ENCODE results near the gene CTU1. TPM values are rescaled to one million over a fixed set of nuclear protein-coding genes. Genes with fewer than 3 reads are reported as not detected.

The CTU1 gene
- total and polyA plus RNA-seq, 10 of the 15 experiments (the other 5 are each of a cell fraction or from before 2014, with no cell fraction given), result 0.02 to 10.5 (median 3.0) TPM; not detected in 1

DNA sequence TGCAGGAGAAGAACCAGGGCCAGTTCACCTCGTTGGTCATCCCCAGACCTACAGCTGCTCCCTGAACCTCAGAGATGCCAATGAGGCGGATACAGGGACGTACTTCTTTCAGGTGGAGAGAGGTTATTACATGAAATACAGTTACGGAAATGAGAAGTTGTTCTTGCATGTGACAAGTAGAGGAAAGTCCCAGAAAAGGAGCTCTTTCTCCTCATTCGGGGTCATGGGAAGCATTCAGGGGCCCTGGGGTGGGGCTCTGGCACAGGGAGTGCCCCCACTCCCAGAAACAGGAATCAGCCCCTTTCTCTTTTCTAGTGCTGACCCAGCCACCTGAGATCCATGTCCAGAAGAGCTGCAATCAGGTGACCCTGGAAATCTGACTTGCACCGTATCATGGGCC is 12.0 kb upstream of the CTU1 start (continued):
- TF ChIP-seq EP300 (IDR thresholded peaks at IDR 0.05; ENCODE audit: borderline replicate concordance in 1 of 2, control insufficient read depth in 1 of 2, low read depth in 2 of 2, low read length in 2 of 2) (no peak), NFYB (IDR thresholded peaks at IDR 0.05; ENCODE audit: insufficient read depth, low read depth, low read length) (no peak), SREBF1 (IDR thresholded peaks at IDR 0.05; ENCODE audit: low read length) (no peak)

DNA sequence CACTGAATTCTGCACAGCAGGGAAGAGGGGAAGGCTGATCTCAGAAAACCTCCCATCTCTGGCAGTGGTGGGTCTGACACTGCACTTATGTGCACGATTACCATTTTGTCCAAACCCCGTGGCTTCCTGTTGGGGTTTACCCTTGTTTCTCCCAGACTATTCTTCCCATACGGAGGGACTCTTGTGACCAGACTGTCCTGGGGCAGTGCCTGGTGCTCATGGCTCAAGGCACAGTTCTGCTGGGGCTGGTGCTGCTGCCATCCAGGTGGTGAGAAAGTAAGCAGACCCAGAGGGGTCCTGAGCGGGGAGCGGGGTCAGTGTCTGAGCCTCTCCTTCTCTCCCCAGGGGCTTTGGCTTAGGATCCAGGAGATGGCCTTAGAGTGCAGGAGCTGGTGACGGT is 11.4 kb upstream of the CTU1 start:
- Histone ChIP-seq H3K4me1 (ENCODE audit: control insufficient read depth, insufficient read depth, low read length) (no peaks in the 10 kb centered on the region; the same call in 1 of the 2 replicates), H4K20me1 (ENCODE audit: control insufficient read depth, insufficient read depth) (no peaks in the 10 kb centered on the region), H3K9ac (ENCODE audit: control insufficient read depth, insufficient read depth, low read length) (no peak overlapping the region), H3K4me2 (ENCODE audit: control insufficient read depth, insufficient read depth) (no peak overlapping the region), H3K4me3 (no peak overlapping the region), H3K9me3 (replicated peaks; ENCODE audit: control insufficient read depth, insufficient read depth, low read length) (no peaks in the 10 kb centered on the region), H3K27ac (ENCODE audit: control insufficient read depth, insufficient read depth) (no peak overlapping the region), H3K36me3 (ENCODE audit: control insufficient read depth in 2 of 2, insufficient read depth in 2 of 2, low read length in 1 of 2) (no peaks in the 10 kb centered on the region), H2AFZ (ENCODE audit: control insufficient read depth, low read depth, low read length) (no peak overlapping the region), H3K27me3 (replicated peaks in 1 of 2; ENCODE audit: control insufficient read depth in 2 of 2, insufficient read depth in 2 of 2, low read length in 1 of 2) (peaks cover 0 to 3% of the 10 kb centered on the region in 2 experiments; a peak in 2 of 4 replicates), H3K79me2 (ENCODE audit: control insufficient read depth, insufficient read depth, low read length) (no peaks in the 10 kb centered on the region)
- ChIA-PET RAD21 (ENCODE audit: unreplicated experiment) (no interaction called here), SMC1A (ENCODE audit: uncharacterized antibody, unreplicated experiment) (no interaction called here), CTCF (no interaction called here), POLR2A (no interaction called here)
- FAIRE-seq (no peak), DNase-seq (ENCODE audit: low read depth, low spot score) (no peak), ATAC-seq (no peak)
- 29% methylated on average over 6 of the region's 6 CpGs for WGBS (ENCODE audit: insufficient coverage, insufficient replicate concordance, low lambda C conversion rate, missing lambda C conversion rate)
- intact Hi-C loops (cut with micrococcal nuclease; ENCODE audit: unreplicated experiment), result no loop called here
- in situ Hi-C loops (cut with MboI), result no loop called here
- no TSS peak for BruUV-seq (replicated peaks)
- TF ChIP-seq IKZF1 (conservative IDR thresholded peaks at IDR 0.05) (no peak), PAX5 (IDR thresholded peaks at IDR 0.05; ENCODE audit: borderline replicate concordance, low read depth, low read length) (no peak), SRF (IDR thresholded peaks at IDR 0.05; ENCODE audit: low read depth in 2 of 2, low read length in 2 of 2) (no peak), IRF4 (IDR thresholded peaks at IDR 0.05; ENCODE audit: low read depth, low read length) (no peak), RELA (IDR thresholded peaks at IDR 0.05; ENCODE audit: borderline replicate concordance, partially characterized antibody) (no peak), MYC (IDR thresholded peaks at IDR 0.05; ENCODE audit: insufficient read depth, insufficient read length, insufficient replicate concordance, low read length, severe bottlenecking) (no peak), TAF1 (IDR thresholded peaks at IDR 0.05; ENCODE audit: borderline replicate concordance, low read depth, low read length) (no peak), ZNF24 (IDR thresholded peaks at IDR 0.05) (no peak), SREBF2 (IDR thresholded peaks at IDR 0.05; ENCODE audit: low read length) (no peak), ESRRA (IDR thresholded peaks at IDR 0.05; ENCODE audit: low read length) (no peak), NFXL1 (IDR thresholded peaks at IDR 0.05; ENCODE audit: borderline replicate concordance) (no peak), RBBP5 (conservative IDR thresholded peaks at IDR 0.05) (no peak), IKZF2 (IDR thresholded peaks at IDR 0.05) (no peak), STAT3 (IDR thresholded peaks at IDR 0.05; ENCODE audit: low read depth, low read length) (no peak), TCF7 (IDR thresholded peaks at IDR 0.05; ENCODE audit: borderline replicate concordance) (no peak)
- TF ChIP-seq, protein P1, sequence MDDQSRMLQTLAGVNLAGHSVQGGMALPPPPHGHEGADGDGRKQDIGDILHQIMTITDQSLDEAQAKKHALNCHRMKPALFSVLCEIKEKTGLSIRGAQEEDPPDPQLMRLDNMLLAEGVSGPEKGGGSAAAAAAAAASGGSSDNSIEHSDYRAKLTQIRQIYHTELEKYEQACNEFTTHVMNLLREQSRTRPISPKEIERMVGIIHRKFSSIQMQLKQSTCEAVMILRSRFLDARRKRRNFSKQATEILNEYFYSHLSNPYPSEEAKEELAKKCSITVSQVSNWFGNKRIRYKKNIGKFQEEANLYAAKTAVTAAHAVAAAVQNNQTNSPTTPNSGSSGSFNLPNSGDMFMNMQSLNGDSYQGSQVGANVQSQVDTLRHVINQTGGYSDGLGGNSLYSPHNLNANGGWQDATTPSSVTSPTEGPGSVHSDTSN (IDR thresholded peaks at IDR 0.05; ENCODE audit: insufficient replicate concordance, low read depth, low read length), result no peak
- TF ChIP-seq, protein P2, sequence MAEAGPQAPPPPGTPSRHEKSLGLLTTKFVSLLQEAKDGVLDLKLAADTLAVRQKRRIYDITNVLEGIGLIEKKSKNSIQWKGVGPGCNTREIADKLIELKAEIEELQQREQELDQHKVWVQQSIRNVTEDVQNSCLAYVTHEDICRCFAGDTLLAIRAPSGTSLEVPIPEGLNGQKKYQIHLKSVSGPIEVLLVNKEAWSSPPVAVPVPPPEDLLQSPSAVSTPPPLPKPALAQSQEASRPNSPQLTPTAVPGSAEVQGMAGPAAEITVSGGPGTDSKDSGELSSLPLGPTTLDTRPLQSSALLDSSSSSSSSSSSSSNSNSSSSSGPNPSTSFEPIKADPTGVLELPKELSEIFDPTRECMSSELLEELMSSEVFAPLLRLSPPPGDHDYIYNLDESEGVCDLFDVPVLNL (IDR thresholded peaks at IDR 0.05; ENCODE audit: low read depth, low read length), result no peak

All from GM12878 (cell line).